ENCODE measurements around the gene MRPS9. TPM values are rescaled to one million over a fixed set of nuclear protein-coding genes. Genes with fewer than 3 reads are reported as not detected.
A peak's percentile ranks its signal among the peaks of the same experiment; 100 is the strongest.

MRPS9 gene
- total and polyA plus RNA-seq, 9 of the 15 experiments (the other 6 are each of a cell fraction or from before 2014, with no cell fraction given), result 46.2 to 143 (median 65.6) TPM

- TF ChIP-seq ZC3H4 (CRISPR knock-in tag; IDR thresholded peaks at IDR 0.05; ENCODE audit: borderline replicate concordance) (no peak), ZNF263 (CRISPR knock-in tag; IDR thresholded peaks at IDR 0.05; ENCODE audit: borderline replicate concordance) (peak; percentile 46; the same call in 1 of the 2 replicates)
- no peak overlapping the region for H3K4me2 ChIP-seq (ENCODE audit: insufficient read depth, low read length)
- ATAC-seq (0 out of 3 replicates have a peak, but pooled peaks have one; percentile 39), FAIRE-seq (no peak), DNase-seq (ENCODE audit: extremely low read depth in 1 of 4, low spot score in 3 of 4) (peak in 3 of 4 experiments; percentile 23 to 47 (median 42))
- POLR2A ChIA-PET, result no interaction called here
- H3K9me3 ChIP-seq (replicated peaks; ENCODE audit: control insufficient read depth, insufficient read depth, low read depth, low read length), result no peaks in the 10 kb centered on the region
- peaks cover 0 to 6% of the 10 kb centered on the region in 2 experiments; a peak in 1 of 5 replicates for H3K4me1 ChIP-seq (replicated peaks in 1 of 2; ENCODE audit: control insufficient read depth in 2 of 2, insufficient read depth in 2 of 2, low read length in 2 of 2)
- H3K27me3 ChIP-seq (ENCODE audit: control insufficient read depth in 2 of 2, insufficient read depth in 2 of 2, low read length in 2 of 2), result peaks cover 23 to 29% of the 10 kb centered on the region in 2 experiments; a peak in 4 of 5 replicates
- in situ Hi-C loops (cut with MboI), result no loop called here
- no peak overlapping the region for H3K4me3 ChIP-seq
- no peak overlapping the region for H3K27ac ChIP-seq (ENCODE audit: extremely low read depth, low read depth, low read length)
- intact Hi-C loops (cut with micrococcal nuclease), result no loop called here
- CTCF ChIA-PET (ENCODE audit: low intra/inter-chr PET ratio), result no interaction called here
- WGBS (ENCODE audit: insufficient coverage, low coverage, missing lambda C conversion rate), result 5% methylated on average over 28 of the region's 53 CpGs
- H3K79me2 ChIP-seq (ENCODE audit: control insufficient read depth, insufficient read depth, low read length), result no peaks in the 10 kb centered on the region
- H2AFZ ChIP-seq (ENCODE audit: low read depth, low read length), result no peak overlapping the region
- H3K36me3 ChIP-seq (ENCODE audit: control insufficient read depth, insufficient read depth, low read length), result no peaks in the 10 kb centered on the region
- BruUV-seq (replicated peaks), result no TSS peak
- H3K9ac ChIP-seq (ENCODE audit: insufficient read depth in 1 of 2, low read depth in 2 of 2, low read length in 2 of 2), result no peak overlapping the region
- H4K20me1 ChIP-seq (replicated peaks; ENCODE audit: control insufficient read depth, insufficient read depth, low read length), result no peaks in the 10 kb centered on the region
- H3K9me1 ChIP-seq (ENCODE audit: control insufficient read depth, insufficient read depth, low read length), result no peaks in the 10 kb centered on the region
Measured at GRCh38 chr2:105143467-105144151, 105.7 kb downstream of the MRPS9 start.

GRCh38 chr2:105144152-105144940 is 106.5 kb downstream of the MRPS9 start:
- no peak for TF ChIP-seq ZNF146 (CRISPR knock-in tag; IDR thresholded peaks at IDR 0.05; ENCODE audit: unreplicated experiment)
- no peaks in the 10 kb centered on the region for H4K20me1 ChIP-seq (replicated peaks; ENCODE audit: control insufficient read depth, insufficient read depth, low read length)
- no peak for FAIRE-seq
- H3K27ac ChIP-seq (ENCODE audit: extremely low read depth, low read depth, low read length), result no peak overlapping the region
- in situ Hi-C loops (cut with MboI), result no loop called here
- no peak for DNase-seq (ENCODE audit: extremely low read depth in 1 of 4, low spot score in 3 of 4)
- H2AFZ ChIP-seq (ENCODE audit: low read depth, low read length), result no peak overlapping the region
- H3K27me3 ChIP-seq (ENCODE audit: control insufficient read depth in 2 of 2, insufficient read depth in 2 of 2, low read length in 2 of 2), result peaks cover 24 to 29% of the 10 kb centered on the region in 2 experiments; a peak in 4 of 5 replicates
- ATAC-seq, result no peak
- H3K4me2 ChIP-seq (ENCODE audit: insufficient read depth, low read length), result no peak overlapping the region
- no peaks in the 10 kb centered on the region for H3K36me3 ChIP-seq (ENCODE audit: control insufficient read depth, insufficient read depth, low read length)
- H3K9me3 ChIP-seq (replicated peaks; ENCODE audit: control insufficient read depth, insufficient read depth, low read depth, low read length), result no peaks in the 10 kb centered on the region
- H3K4me3 ChIP-seq, result no peak overlapping the region
- intact Hi-C loops (cut with micrococcal nuclease), result no loop called here
- H3K4me1 ChIP-seq (replicated peaks in 1 of 2; ENCODE audit: control insufficient read depth in 2 of 2, insufficient read depth in 2 of 2, low read length in 2 of 2), result peaks cover 0 to 6% of the 10 kb centered on the region in 2 experiments; a peak in 1 of 5 replicates
- H3K9me1 ChIP-seq (ENCODE audit: control insufficient read depth, insufficient read depth, low read length), result no peaks in the 10 kb centered on the region
- 25% methylated on average over 5 of the region's 62 CpGs for WGBS (ENCODE audit: insufficient coverage, low coverage, missing lambda C conversion rate)
- ChIA-PET CTCF (ENCODE audit: low intra/inter-chr PET ratio) (no interaction called here), POLR2A (no interaction called here)
- H3K79me2 ChIP-seq (ENCODE audit: control insufficient read depth, insufficient read depth, low read length), result no peaks in the 10 kb centered on the region
- no TSS peak for BruUV-seq (replicated peaks)
- H3K9ac ChIP-seq (ENCODE audit: insufficient read depth in 1 of 2, low read depth in 2 of 2, low read length in 2 of 2), result no peak overlapping the region

Data from K562 (cell line).